ENCODE measurements around the gene FXR2. TPM values are rescaled to one million over a fixed set of nuclear protein-coding genes. Genes with fewer than 3 reads are reported as not detected.
A peak's percentile ranks its signal among the peaks of the same experiment; 100 is the strongest.

FXR2 gene
- total RNA-seq, 2 experiments from 2014 or later: 32.1 to 32.4 TPM

DNA sequence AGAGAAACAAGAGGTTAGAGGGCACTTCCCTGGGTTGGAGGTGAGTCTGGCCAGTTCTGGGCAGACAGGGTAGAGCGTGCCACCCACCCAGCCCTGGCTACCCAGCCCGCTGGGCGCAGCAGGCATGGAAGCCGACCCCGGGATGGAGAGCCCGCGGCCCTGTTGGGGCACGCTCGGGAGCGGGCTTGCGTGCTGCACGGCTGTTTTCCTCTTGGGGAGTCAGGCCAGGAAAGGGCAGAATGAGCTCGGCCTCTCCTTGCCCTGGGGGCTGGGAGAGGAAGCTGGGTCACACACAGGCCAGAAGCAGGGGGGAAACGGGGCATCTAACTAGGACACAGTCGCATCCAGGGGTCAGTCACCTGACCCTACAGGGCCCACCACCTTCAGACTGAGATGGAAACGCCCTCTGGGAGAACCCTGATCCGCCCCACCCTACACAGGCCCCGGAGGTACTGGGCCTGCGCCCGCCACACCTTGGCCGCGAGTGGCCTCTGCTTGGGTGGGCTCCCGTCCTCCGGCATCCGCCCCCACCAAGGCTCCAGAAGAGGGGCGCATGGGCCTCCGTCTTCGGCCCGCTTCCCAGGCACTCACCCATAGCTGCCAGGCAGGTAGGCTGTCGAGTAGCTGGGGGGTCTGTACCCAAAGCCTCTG, 26.0 kb downstream of the FXR2 start:
- no TSS peak for BruUV-seq (replicated peaks)
- H2AFZ ChIP-seq (ENCODE audit: low read length): no peak overlapping the region
- peaks cover 71% of the 10 kb centered on the region for H3K36me3 ChIP-seq (ENCODE audit: insufficient read depth, low read length)
- ChIA-PET CTCF (ENCODE audit: unreplicated experiment) (interaction anchor here (1.0 kb wide), 1 partner anchor 74 kb away, joined by 3 read pairs; no protein-coding TSS in a partner anchor), POLR2A (no interaction called here)
- H4K20me1 ChIP-seq (ENCODE audit: insufficient read depth, low read length): no peaks in the 10 kb centered on the region
- H3K4me3 ChIP-seq (ENCODE audit: low read depth, low read length, poor library complexity, severe bottlenecking): no peak overlapping the region
- DNase-seq (ENCODE audit: low spot score): no peak
- intact Hi-C loops (cut with micrococcal nuclease; ENCODE audit: unreplicated experiment): no loop called here
- H3K79me2 ChIP-seq (ENCODE audit: insufficient read depth, low read depth, low read length): peaks cover 5% of the 10 kb centered on the region; the same call in 1 of the 2 replicates
- H3K9me3 ChIP-seq (ENCODE audit: low read length): no peaks in the 10 kb centered on the region
- peaks cover 11% of the 10 kb centered on the region for H3K4me1 ChIP-seq (ENCODE audit: insufficient read depth, low read length, poor library complexity, severe bottlenecking)
- TF ChIP-seq EZH2phosphoT487 (IDR thresholded peaks at IDR 0.05; ENCODE audit: borderline replicate concordance, low read depth, low read length) (no peak), CTCF (conservative IDR thresholded peaks at IDR 0.05; ENCODE audit: low read length) (no peak)
- no peak overlapping the region for H3K27ac ChIP-seq (ENCODE audit: low read depth, low read length, poor library complexity, severe bottlenecking)
- H3K4me2 ChIP-seq (ENCODE audit: low read length): no peak overlapping the region
- no peaks in the 10 kb centered on the region for H3K9me2 ChIP-seq (ENCODE audit: insufficient read depth, low read length)

- intact Hi-C loops (cut with micrococcal nuclease; ENCODE audit: unreplicated experiment): no loop called here
- H3K36me3 ChIP-seq (ENCODE audit: insufficient read depth, low read length): peaks cover 69% of the 10 kb centered on the region
- BruUV-seq (replicated peaks): TSS peak; percentile 20
- H3K27ac ChIP-seq (ENCODE audit: low read depth, low read length, poor library complexity, severe bottlenecking): no peak overlapping the region
- no peaks in the 10 kb centered on the region for H3K9me3 ChIP-seq (ENCODE audit: low read length)
- H2AFZ ChIP-seq (ENCODE audit: low read length): no peak overlapping the region
- no peak overlapping the region for H3K4me3 ChIP-seq (ENCODE audit: low read depth, low read length, poor library complexity, severe bottlenecking)
- ChIA-PET CTCF (ENCODE audit: unreplicated experiment) (no interaction called here), POLR2A (interaction anchor here (0.6 kb wide), 1 partner anchor 182 kb away, joined by 4 read pairs; no protein-coding TSS in a partner anchor)
- H3K79me2 ChIP-seq (ENCODE audit: insufficient read depth, low read depth, low read length): peaks cover 5% of the 10 kb centered on the region; the same call in 1 of the 2 replicates
- H4K20me1 ChIP-seq (ENCODE audit: insufficient read depth, low read length): no peaks in the 10 kb centered on the region
- peaks cover 18% of the 10 kb centered on the region for H3K4me1 ChIP-seq (ENCODE audit: insufficient read depth, low read length, poor library complexity, severe bottlenecking)
- no peak for TF ChIP-seq CTCF (conservative IDR thresholded peaks at IDR 0.05; ENCODE audit: low read length)
- TF ChIP-seq EZH2phosphoT487 (IDR thresholded peaks at IDR 0.05; ENCODE audit: borderline replicate concordance, low read depth, low read length): no peak
- DNase-seq (ENCODE audit: low spot score): no peak
- H3K9me2 ChIP-seq (ENCODE audit: insufficient read depth, low read length): no peaks in the 10 kb centered on the region
- no peak overlapping the region for H3K4me2 ChIP-seq (ENCODE audit: low read length)
These were observed 27.1 kb downstream of the FXR2 start for GRCh38 chr17:7587420-7588151.
